ENCODE results near the gene OR2AJ1.

OR2AJ1 gene

GRCh38 chr1:247905181-247905580, 19.5 kb upstream of the OR2AJ1 start:
- Histone ChIP-seq H3K4me2 (ENCODE audit: low read length) (no peak overlapping the region), H4K8ac (ENCODE audit: low read depth, low read length) (no peak overlapping the region), H3K79me1 (ENCODE audit: low read length) (no peaks in the 10 kb centered on the region), H2AK5ac (ENCODE audit: low read length) (no peak overlapping the region), H3K79me2 (ENCODE audit: control insufficient read depth, insufficient read depth, low read length) (no peaks in the 10 kb centered on the region), H3K27ac (ENCODE audit: low read depth, low read length) (no peak overlapping the region), H2BK120ac (ENCODE audit: low read depth, low read length) (no peak overlapping the region), H3K27me3 (ENCODE audit: insufficient read depth, low read length, poor library complexity) (no peaks in the 10 kb centered on the region), H3K36me3 (ENCODE audit: control insufficient read depth, insufficient read depth, low read length) (no peaks in the 10 kb centered on the region), H3K18ac (ENCODE audit: low read length) (no peak overlapping the region), H4K5ac (ENCODE audit: low read length) (no peak overlapping the region), H3K4me3 (ENCODE audit: low read length) (no peak overlapping the region), H3K56ac (ENCODE audit: low read length) (no peak overlapping the region), H3K9ac (ENCODE audit: low read length) (no peak overlapping the region), H2BK5ac (ENCODE audit: low read length) (no peak overlapping the region), H2BK15ac (replicated peaks; ENCODE audit: low read depth) (no peak overlapping the region), H3K4me1 (ENCODE audit: control insufficient read depth, low read depth, low read length) (no peaks in the 10 kb centered on the region), H3K23ac (ENCODE audit: low read length) (no peak overlapping the region), H3K4ac (ENCODE audit: low read depth, low read length) (no peak overlapping the region)
- no CpG with 5 or more reads among the region's 13 CpGs for WGBS (ENCODE audit: extremely low coverage, insufficient coverage, low lambda C conversion rate)
- no peak for DNase-seq

- no peak for DNase-seq
- no peaks in the 10 kb centered on the region for H3K27me3 ChIP-seq (ENCODE audit: insufficient read depth, low read length, poor library complexity)
- no CpG with 5 or more reads among the region's 9 CpGs for WGBS (ENCODE audit: extremely low coverage, insufficient coverage, low lambda C conversion rate)
- H3K79me2 ChIP-seq (ENCODE audit: control insufficient read depth, insufficient read depth, low read length): no peaks in the 10 kb centered on the region
- no peak overlapping the region for H3K23ac ChIP-seq (ENCODE audit: low read length)
- H3K36me3 ChIP-seq (ENCODE audit: control insufficient read depth, insufficient read depth, low read length): no peaks in the 10 kb centered on the region
- no peak overlapping the region for H3K4me2 ChIP-seq (ENCODE audit: low read length)
- H3K56ac ChIP-seq (ENCODE audit: low read length): no peak overlapping the region
- no peak overlapping the region for H4K5ac ChIP-seq (ENCODE audit: low read length)
- H3K4ac ChIP-seq (ENCODE audit: low read depth, low read length): no peak overlapping the region
- H3K9ac ChIP-seq (ENCODE audit: low read length): no peak overlapping the region
- no peak overlapping the region for H4K8ac ChIP-seq (ENCODE audit: low read depth, low read length)
- H3K4me1 ChIP-seq (ENCODE audit: control insufficient read depth, low read depth, low read length): no peaks in the 10 kb centered on the region
- H3K18ac ChIP-seq (ENCODE audit: low read length): no peak overlapping the region
- no peak overlapping the region for H2BK5ac ChIP-seq (ENCODE audit: low read length)
- no peak overlapping the region for H2BK15ac ChIP-seq (replicated peaks; ENCODE audit: low read depth)
- H3K27ac ChIP-seq (ENCODE audit: low read depth, low read length): no peak overlapping the region
- no peaks in the 10 kb centered on the region for H3K79me1 ChIP-seq (ENCODE audit: low read length)
- H2AK5ac ChIP-seq (ENCODE audit: low read length): no peak overlapping the region
- H3K4me3 ChIP-seq (ENCODE audit: low read length): no peak overlapping the region
- H2BK120ac ChIP-seq (ENCODE audit: low read depth, low read length): no peak overlapping the region
These were observed 18.7 kb upstream of the OR2AJ1 start for GRCh38 chr1:247905910-247906503.

GRCh38 chr1:247906504-247907047, 18.1 kb upstream of the OR2AJ1 start:
- no peak overlapping the region for H2BK120ac ChIP-seq (ENCODE audit: low read depth, low read length)
- DNase-seq: peak; percentile 64
- no peak overlapping the region for H4K8ac ChIP-seq (ENCODE audit: low read depth, low read length)
- no peaks in the 10 kb centered on the region for H3K79me2 ChIP-seq (ENCODE audit: control insufficient read depth, insufficient read depth, low read length)
- H2AK5ac ChIP-seq (ENCODE audit: low read length): no peak overlapping the region
- no peaks in the 10 kb centered on the region for H3K4me1 ChIP-seq (ENCODE audit: control insufficient read depth, low read depth, low read length)
- H4K5ac ChIP-seq (ENCODE audit: low read length): no peak overlapping the region
- no peak overlapping the region for H3K27ac ChIP-seq (ENCODE audit: low read depth, low read length)
- H3K56ac ChIP-seq (ENCODE audit: low read length): no peak overlapping the region
- no peak overlapping the region for H3K9ac ChIP-seq (ENCODE audit: low read length)
- no peaks in the 10 kb centered on the region for H3K79me1 ChIP-seq (ENCODE audit: low read length)
- H3K18ac ChIP-seq (ENCODE audit: low read length): no peak overlapping the region
- H3K36me3 ChIP-seq (ENCODE audit: control insufficient read depth, insufficient read depth, low read length): no peaks in the 10 kb centered on the region
- no peak overlapping the region for H3K4ac ChIP-seq (ENCODE audit: low read depth, low read length)
- H2BK5ac ChIP-seq (ENCODE audit: low read length): no peak overlapping the region
- no CpG with 5 or more reads among the region's 7 CpGs for WGBS (ENCODE audit: extremely low coverage, insufficient coverage, low lambda C conversion rate)
- no peaks in the 10 kb centered on the region for H3K27me3 ChIP-seq (ENCODE audit: insufficient read depth, low read length, poor library complexity)
- H2BK15ac ChIP-seq (replicated peaks; ENCODE audit: low read depth): no peak overlapping the region
- no peak overlapping the region for H3K4me3 ChIP-seq (ENCODE audit: low read length)
- H3K23ac ChIP-seq (ENCODE audit: low read length): no peak overlapping the region
- no peak overlapping the region for H3K4me2 ChIP-seq (ENCODE audit: low read length)

GRCh38 chr1:247908766-247909165, 15.9 kb upstream of the OR2AJ1 start:
- Histone ChIP-seq H3K4me2 (ENCODE audit: low read length) (no peak overlapping the region), H2BK15ac (replicated peaks; ENCODE audit: low read depth) (no peak overlapping the region), H3K4me3 (ENCODE audit: low read length) (no peak overlapping the region), H2AK5ac (ENCODE audit: low read length) (no peak overlapping the region), H3K4ac (ENCODE audit: low read depth, low read length) (no peak overlapping the region), H3K18ac (ENCODE audit: low read length) (no peak overlapping the region), H3K27me3 (ENCODE audit: insufficient read depth, low read length, poor library complexity) (no peaks in the 10 kb centered on the region), H4K8ac (ENCODE audit: low read depth, low read length) (no peak overlapping the region), H3K23ac (ENCODE audit: low read length) (no peak overlapping the region), H3K4me1 (ENCODE audit: control insufficient read depth, low read depth, low read length) (no peaks in the 10 kb centered on the region), H4K5ac (ENCODE audit: low read length) (no peak overlapping the region), H3K56ac (ENCODE audit: low read length) (no peak overlapping the region), H2BK5ac (ENCODE audit: low read length) (no peak overlapping the region), H3K9ac (ENCODE audit: low read length) (no peak overlapping the region), H2BK120ac (ENCODE audit: low read depth, low read length) (no peak overlapping the region), H3K27ac (ENCODE audit: low read depth, low read length) (no peak overlapping the region), H3K79me1 (ENCODE audit: low read length) (no peaks in the 10 kb centered on the region), H3K36me3 (ENCODE audit: control insufficient read depth, insufficient read depth, low read length) (no peaks in the 10 kb centered on the region), H3K79me2 (ENCODE audit: control insufficient read depth, insufficient read depth, low read length) (no peaks in the 10 kb centered on the region)
- no CpG with 5 or more reads among the region's 5 CpGs for WGBS (ENCODE audit: extremely low coverage, insufficient coverage, low lambda C conversion rate)
- no peak for DNase-seq

GRCh38 chr1:247913786-247914185, 10.9 kb upstream of the OR2AJ1 start:
- no peak overlapping the region for H3K4me3 ChIP-seq (ENCODE audit: low read length)

More at GRCh38 chr1:247913786-247914185, 10.9 kb upstream of the OR2AJ1 start:
- no peaks in the 10 kb centered on the region for H3K27me3 ChIP-seq (ENCODE audit: insufficient read depth, low read length, poor library complexity)
- no peak overlapping the region for H3K27ac ChIP-seq (ENCODE audit: low read depth, low read length)
- H3K79me1 ChIP-seq (ENCODE audit: low read length): no peaks in the 10 kb centered on the region
- WGBS (ENCODE audit: extremely low coverage, insufficient coverage, low lambda C conversion rate): no CpG with 5 or more reads among the region's 2 CpGs
- H2BK15ac ChIP-seq (replicated peaks; ENCODE audit: low read depth): no peak overlapping the region
- no peaks in the 10 kb centered on the region for H3K36me3 ChIP-seq (ENCODE audit: control insufficient read depth, insufficient read depth, low read length)
- no peaks in the 10 kb centered on the region for H3K79me2 ChIP-seq (ENCODE audit: control insufficient read depth, insufficient read depth, low read length)
- DNase-seq: no peak
- H3K4me1 ChIP-seq (ENCODE audit: control insufficient read depth, low read depth, low read length): no peaks in the 10 kb centered on the region
- H2AK5ac ChIP-seq (ENCODE audit: low read length): no peak overlapping the region
- no peak overlapping the region for H3K9ac ChIP-seq (ENCODE audit: low read length)
- H3K4me2 ChIP-seq (ENCODE audit: low read length): no peak overlapping the region
- no peak overlapping the region for H4K5ac ChIP-seq (ENCODE audit: low read length)
- no peak overlapping the region for H2BK120ac ChIP-seq (ENCODE audit: low read depth, low read length)
- H4K8ac ChIP-seq (ENCODE audit: low read depth, low read length): no peak overlapping the region
- no peak overlapping the region for H3K56ac ChIP-seq (ENCODE audit: low read length)
- no peak overlapping the region for H3K23ac ChIP-seq (ENCODE audit: low read length)
- no peak overlapping the region for H3K18ac ChIP-seq (ENCODE audit: low read length)
- H2BK5ac ChIP-seq (ENCODE audit: low read length): no peak overlapping the region
- no peak overlapping the region for H3K4ac ChIP-seq (ENCODE audit: low read depth, low read length)
